Esophagus muscularis mucosa (tissue), 3 donors: ENCODE measurements around the gene LSM14B.

Source experiments
- CTCF ChIP-seq, 3 experiments: fragments of 200-600 bp in 2 of 3; fragments of 450-650 bp in 1 of 3; sonication (generic) in 2 of 3; IDR thresholded peaks; one replicate each; pipeline ENCODE4 v1.5.1; 2017 to 2019; ENCODE audit warnings: antibody characterized with exemption in 3 of 3, mild to moderate bottlenecking in 2 of 3, moderate library complexity in 1 of 3
- POLR2A ChIP-seq: fragments of 450-650 bp; IDR thresholded peaks from one replicate; pipeline ENCODE4 v1.6.1; 2017; ENCODE audit warnings: antibody characterized with exemption, moderate library complexity, mild to moderate bottlenecking, low read depth

GRCh38 chr20:62151835-62152364 lies 29.6 kb downstream of the LSM14B start:
- TF ChIP-seq CTCF (IDR thresholded peaks at IDR 0.05) (no peak), POLR2A (no peak)
